PC-9 (cell line): ENCODE data around the gene EMILIN3.

ENCODE experiments used
- CTCF ChIP-seq: fragments of 200-600 bp; sonication (generic); conservative IDR thresholded peaks from 2 replicates; pipeline ENCODE4 v1.6.1; 2017; ENCODE audit warnings: mixed run types, antibody characterized with exemption, mild to moderate bottlenecking, moderate library complexity
- EZH2 ChIP-seq: fragments of 200-600 bp; sonication (generic); IDR thresholded peaks from 2 replicates; pipeline ENCODE4 v1.8.0; 2017; ENCODE audit warnings: antibody characterized with exemption, low read depth

- TF ChIP-seq CTCF (no peak), EZH2 (no peak)
Measured at GRCh38 chr20:41408986-41409385, 42.4 kb upstream of the EMILIN3 start.
